ENCODE data around the gene ORAI2.

GRCh38 chr7:102407910-102408309, 25.5 kb upstream of the ORAI2 start:
- TF ChIP-seq CTCF (IDR thresholded peaks at IDR 0.05; ENCODE audit: insufficient read depth, low read length), result no peak
- TF ChIP-seq POLR2AphosphoS5 (IDR thresholded peaks at IDR 0.05; ENCODE audit: low read depth), result no peak
- TF ChIP-seq, protein P1, sequence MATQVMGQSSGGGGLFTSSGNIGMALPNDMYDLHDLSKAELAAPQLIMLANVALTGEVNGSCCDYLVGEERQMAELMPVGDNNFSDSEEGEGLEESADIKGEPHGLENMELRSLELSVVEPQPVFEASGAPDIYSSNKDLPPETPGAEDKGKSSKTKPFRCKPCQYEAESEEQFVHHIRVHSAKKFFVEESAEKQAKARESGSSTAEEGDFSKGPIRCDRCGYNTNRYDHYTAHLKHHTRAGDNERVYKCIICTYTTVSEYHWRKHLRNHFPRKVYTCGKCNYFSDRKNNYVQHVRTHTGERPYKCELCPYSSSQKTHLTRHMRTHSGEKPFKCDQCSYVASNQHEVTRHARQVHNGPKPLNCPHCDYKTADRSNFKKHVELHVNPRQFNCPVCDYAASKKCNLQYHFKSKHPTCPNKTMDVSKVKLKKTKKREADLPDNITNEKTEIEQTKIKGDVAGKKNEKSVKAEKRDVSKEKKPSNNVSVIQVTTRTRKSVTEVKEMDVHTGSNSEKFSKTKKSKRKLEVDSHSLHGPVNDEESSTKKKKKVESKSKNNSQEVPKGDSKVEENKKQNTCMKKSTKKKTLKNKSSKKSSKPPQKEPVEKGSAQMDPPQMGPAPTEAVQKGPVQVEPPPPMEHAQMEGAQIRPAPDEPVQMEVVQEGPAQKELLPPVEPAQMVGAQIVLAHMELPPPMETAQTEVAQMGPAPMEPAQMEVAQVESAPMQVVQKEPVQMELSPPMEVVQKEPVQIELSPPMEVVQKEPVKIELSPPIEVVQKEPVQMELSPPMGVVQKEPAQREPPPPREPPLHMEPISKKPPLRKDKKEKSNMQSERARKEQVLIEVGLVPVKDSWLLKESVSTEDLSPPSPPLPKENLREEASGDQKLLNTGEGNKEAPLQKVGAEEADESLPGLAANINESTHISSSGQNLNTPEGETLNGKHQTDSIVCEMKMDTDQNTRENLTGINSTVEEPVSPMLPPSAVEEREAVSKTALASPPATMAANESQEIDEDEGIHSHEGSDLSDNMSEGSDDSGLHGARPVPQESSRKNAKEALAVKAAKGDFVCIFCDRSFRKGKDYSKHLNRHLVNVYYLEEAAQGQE (IDR thresholded peaks at IDR 0.05; ENCODE audit: insufficient replicate concordance, low read depth), result no peak
- no peak for TF ChIP-seq GABPA (IDR thresholded peaks at IDR 0.05; ENCODE audit: low read depth)
